Epithelial cell of proximal tubule (primary cell): ENCODE data around the gene FAT1. TPM values are rescaled to one million over a fixed set of nuclear protein-coding genes. Genes with fewer than 3 reads are reported as not detected.

Experiments
- DNase-seq: peaks from one replicate; pipeline ENCODE4 v3.0.0-alpha.2; 2011; ENCODE audit warnings: low read depth
- H3K4me3 ChIP-seq: 2 replicates; pipeline ENCODE4 v1.5.1; 2011; ENCODE audit warnings: low read depth, mild to moderate bottlenecking, low read length
- total RNA-seq: library from RNA; depleted of rRNA; stranded (reverse); fragments of >200 nt; gene quantifications from 2 replicates; pipeline ENCODE4 v1.2.3, GENCODE V29; 2015
- TF ChIP-seq, protein P1 (sequence below): conservative IDR thresholded peaks from 2 replicates; pipeline ENCODE4 v1.5.1; 2012; ENCODE audit warnings: low read depth, mild to moderate bottlenecking, low read length

The FAT1 gene
- total RNA-seq, 1 donor from 2014 or later = 178 TPM

DNA sequence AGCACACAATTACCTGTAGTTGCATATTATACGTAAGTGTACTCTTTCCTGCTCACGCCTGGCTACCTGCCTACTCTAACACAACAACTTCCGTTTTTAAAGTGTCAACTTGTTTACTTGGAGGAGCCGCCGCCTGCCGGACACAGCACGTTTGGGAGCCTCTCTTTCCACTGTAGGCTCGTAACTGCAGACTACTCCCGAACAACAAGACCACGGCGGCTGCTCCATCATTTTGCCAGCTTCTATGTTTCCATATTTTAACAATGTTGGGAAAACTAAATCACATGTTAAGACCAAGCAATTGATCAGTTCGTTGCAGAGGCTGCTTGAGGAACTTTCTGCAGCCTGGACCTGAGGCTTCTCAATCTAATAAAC lies 169.1 kb downstream of the FAT1 start:
- no peak for DNase-seq
- peak overlapping the region; percentile 53 for H3K4me3 ChIP-seq
- TF ChIP-seq, protein P1, sequence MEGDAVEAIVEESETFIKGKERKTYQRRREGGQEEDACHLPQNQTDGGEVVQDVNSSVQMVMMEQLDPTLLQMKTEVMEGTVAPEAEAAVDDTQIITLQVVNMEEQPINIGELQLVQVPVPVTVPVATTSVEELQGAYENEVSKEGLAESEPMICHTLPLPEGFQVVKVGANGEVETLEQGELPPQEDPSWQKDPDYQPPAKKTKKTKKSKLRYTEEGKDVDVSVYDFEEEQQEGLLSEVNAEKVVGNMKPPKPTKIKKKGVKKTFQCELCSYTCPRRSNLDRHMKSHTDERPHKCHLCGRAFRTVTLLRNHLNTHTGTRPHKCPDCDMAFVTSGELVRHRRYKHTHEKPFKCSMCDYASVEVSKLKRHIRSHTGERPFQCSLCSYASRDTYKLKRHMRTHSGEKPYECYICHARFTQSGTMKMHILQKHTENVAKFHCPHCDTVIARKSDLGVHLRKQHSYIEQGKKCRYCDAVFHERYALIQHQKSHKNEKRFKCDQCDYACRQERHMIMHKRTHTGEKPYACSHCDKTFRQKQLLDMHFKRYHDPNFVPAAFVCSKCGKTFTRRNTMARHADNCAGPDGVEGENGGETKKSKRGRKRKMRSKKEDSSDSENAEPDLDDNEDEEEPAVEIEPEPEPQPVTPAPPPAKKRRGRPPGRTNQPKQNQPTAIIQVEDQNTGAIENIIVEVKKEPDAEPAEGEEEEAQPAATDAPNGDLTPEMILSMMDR = peak; percentile 60

DNA sequence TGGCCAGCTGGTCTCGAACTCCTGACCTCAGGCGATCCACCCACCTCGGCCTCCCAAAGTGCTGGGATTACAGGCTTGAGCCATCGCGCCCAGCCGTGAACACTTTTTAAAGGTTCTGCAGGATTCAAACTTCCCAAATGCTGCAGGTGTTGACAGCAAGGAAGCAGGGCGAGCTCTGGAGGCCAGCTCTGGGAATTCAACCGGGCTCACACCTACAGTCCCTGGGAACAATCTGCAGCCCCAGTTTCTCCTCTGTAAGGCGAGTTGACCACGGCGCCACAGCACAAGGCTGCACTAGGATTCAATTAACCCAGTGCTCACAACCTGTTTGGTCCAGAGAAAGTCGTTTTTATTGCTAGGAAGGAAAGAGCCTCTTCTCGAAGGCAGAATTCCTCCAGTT lies 169.9 kb downstream of the FAT1 start:
- TF ChIP-seq, protein P1 = no peak
- DNase-seq = no peak
- no peak overlapping the region for H3K4me3 ChIP-seq

DNA sequence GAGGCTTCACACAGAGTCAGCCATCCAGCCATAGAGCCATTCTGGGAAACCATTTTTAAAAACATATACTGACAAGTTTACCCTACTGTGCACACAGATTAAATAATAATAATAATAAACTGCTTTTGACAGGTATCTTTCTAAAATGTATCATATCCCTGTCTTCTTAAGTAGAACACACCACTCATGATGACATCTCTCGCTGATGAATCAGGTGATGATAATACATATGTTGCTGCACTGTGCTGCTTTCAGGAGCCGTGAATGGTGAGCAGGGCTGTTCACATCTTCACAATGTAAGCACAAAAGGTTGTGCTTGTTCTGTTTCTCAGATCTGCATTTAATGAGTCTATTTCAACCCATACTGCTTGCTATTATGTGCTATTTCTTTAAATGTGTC lies 171.8 kb downstream of the FAT1 start:
- no peak for DNase-seq
- TF ChIP-seq, protein P1 = no peak
- H3K4me3 ChIP-seq = no peak overlapping the region

DNA sequence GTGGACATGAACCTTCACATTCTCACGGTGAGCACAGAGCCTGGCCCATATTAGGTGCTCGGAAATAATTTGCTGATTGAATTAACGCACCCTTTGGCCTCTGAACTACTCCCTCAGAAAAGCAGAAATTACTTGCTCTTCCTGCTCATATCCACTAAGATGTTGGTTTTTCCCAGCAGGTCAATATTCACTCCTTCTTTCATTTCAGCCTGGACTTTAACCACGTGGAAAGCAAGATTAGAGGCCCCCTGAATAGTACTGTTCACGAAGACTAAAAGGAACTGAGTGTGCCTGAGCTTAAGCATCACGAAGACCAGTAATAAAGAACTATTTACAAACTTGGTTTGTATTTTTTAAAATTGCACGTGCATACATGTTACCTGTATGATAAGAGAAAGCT lies 178.2 kb downstream of the FAT1 start:
- TF ChIP-seq, protein P1 = no peak
- no peak overlapping the region for H3K4me3 ChIP-seq
- no peak for DNase-seq

DNA sequence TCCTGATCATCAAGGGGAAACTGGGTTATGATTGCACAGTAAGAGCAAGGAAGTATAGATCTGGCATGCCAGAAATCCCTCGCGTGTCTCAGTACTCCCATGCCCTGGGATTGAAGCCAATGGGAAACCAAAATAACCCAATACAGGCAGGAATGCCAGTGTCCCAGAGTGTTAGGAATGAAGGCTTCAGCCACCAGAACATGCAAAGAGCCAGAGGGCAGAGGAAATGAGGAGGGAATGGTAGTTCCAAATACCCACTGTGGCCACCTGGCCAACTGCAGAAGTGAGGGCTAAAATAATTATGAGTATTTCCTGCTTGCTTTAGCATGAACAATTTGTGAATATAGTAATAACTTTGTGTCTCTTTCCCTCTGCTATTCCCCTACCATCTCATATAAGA lies 180.4 kb downstream of the FAT1 start:
- no peak for DNase-seq
- no peak overlapping the region for H3K4me3 ChIP-seq
- TF ChIP-seq, protein P1 = no peak

DNA sequence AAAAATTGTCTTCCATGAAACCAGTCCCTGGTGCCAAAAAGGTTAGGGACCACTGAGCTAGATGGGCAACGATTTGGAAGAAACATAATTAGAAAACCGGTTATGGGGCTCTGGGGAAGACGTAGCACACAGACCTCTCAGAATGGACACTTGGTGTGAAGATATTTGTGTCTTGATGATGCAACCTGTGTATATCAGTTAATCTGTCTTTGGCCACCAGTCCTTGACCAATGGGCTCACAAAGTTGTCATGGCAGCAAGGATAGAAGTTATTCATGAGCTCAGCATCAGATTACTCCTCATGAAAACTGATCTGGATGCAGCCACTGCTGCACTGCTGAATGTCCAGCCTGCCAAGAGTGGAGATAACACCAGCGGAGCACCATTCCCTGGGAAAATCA lies 181.9 kb downstream of the FAT1 start:
- H3K4me3 ChIP-seq = no peak overlapping the region
- DNase-seq = no peak
- TF ChIP-seq, protein P1 = no peak

DNA sequence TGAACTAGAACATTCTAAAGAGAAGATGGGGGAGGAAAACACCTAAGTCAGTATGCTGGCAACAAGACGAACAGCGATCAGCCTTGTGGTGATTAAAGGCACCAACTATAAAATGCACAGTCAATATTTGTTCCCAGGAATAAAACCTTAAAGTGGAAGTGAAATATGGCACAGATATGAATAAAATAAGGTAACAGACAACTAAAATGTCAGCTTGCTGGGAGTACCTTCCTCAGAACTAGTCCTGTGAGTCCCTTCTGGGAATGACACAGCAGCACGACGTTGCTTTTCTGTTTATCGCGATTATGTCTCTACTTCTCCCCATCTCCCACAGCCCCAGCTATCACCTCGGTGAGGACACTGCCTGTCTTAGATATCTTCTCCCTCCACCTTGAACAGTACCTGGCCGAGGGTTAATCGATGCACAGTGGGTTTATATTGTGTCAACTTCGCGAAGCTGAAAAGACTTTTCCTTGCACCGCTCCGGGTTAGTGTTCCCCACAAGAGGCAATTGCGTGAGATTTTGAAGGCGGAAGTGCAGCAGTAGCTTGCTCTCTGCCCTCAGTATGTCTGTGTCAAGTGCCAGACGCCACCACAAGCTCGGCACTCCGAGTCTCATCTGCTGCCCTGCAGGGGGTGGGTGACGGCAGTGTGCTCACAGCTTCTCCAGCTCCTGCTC lies 185.7 kb downstream of the FAT1 start:
- H3K4me3 ChIP-seq = peak overlapping the region; percentile 42
- TF ChIP-seq, protein P1 = no peak
- DNase-seq = no peak
